HCT116 (cell line): Measurements from ENCODE around the gene TRIM5. TPM values are rescaled to one million over a fixed set of nuclear protein-coding genes. Genes with fewer than 3 reads are reported as not detected.

Experiments
- ATAC-seq: fragments of 200-7000 bp; cut with Tn5 transposase; 2 replicates; pipeline ENCODE4 v1.9.1; 2020; ENCODE audit warnings: mild to moderate bottlenecking, moderate library complexity
- BruUV-seq: library from RNA; stranded (reverse); fragments of 400-500 nt; replicated peaks from 2 replicates; lab custom pipeline; 2021; lab: Mats Ljungman, UMichigan
- CTCF ChIA-PET: fragments of 300-600 bp; sonication (Branson Sonifier 250); formaldehyde crosslinking; loops from one replicate; lab custom pipeline; 2021; ENCODE audit warnings: antibody characterized with exemption; lab: Charles Lee
- POLR2A ChIA-PET: fragments of 300-600, 350-600 bp; sonication (Branson Sonifier 250); formaldehyde crosslinking; loops from one replicate; lab custom pipeline; 2021; ENCODE audit warnings: antibody characterized with exemption; lab: Charles Lee
- RAD21 ChIA-PET, 2 experiments: fragments of 300-600 bp; sonication (Branson Sonifier 250); formaldehyde crosslinking; loops; one replicate each; lab custom pipeline; 2023; ENCODE audit warnings: low total read pairs in 2 of 2; ENCODE audit not compliant: uncharacterized antibody in 2 of 2, unreplicated experiment in 2 of 2, low non-redundant PET in 1 of 2; lab: Charles Lee
- DNase-seq: peaks from one replicate; pipeline ENCODE4 v3.0.0-alpha.2; 2010; ENCODE audit warnings: low read depth, low spot score
- H2AFZ ChIP-seq: fragments of 200-600 bp; shearing (Covaris generic), sonication (generic); 2 replicates; pipeline ENCODE4 v1.6.1; 2017; ENCODE audit warnings: low read depth, mixed run types, mixed read lengths, antibody characterized with exemption, low read length; ENCODE audit not compliant: poor library complexity, severe bottlenecking
- H3K27ac ChIP-seq: 2 replicates; pipeline ENCODE4 v1.5.1; 2012; ENCODE audit warnings: low read depth, low read length
- H3K27me3 ChIP-seq: fragments of 200-600 bp; sonication (generic); 2 replicates; pipeline ENCODE4 v1.6.1; 2016; ENCODE audit warnings: mixed run types, low read length, mixed read lengths; ENCODE audit not compliant: insufficient read depth
- H3K36me3 ChIP-seq, 2 experiments: fragments of 200-500 bp in 1 of 2; fragments of 200-600 bp in 1 of 2; sonication (Bioruptor generic) in 1 of 2; sonication (generic) in 1 of 2; 2 replicates each; pipeline versions ENCODE4 v1.5.1 to v1.6.1; 2014 to 2016; ENCODE audit warnings: low read length in 2 of 2, inconsistent platforms in 1 of 2, mixed read lengths in 1 of 2, mixed run types in 1 of 2; ENCODE audit not compliant: insufficient read depth in 2 of 2, control insufficient read depth in 1 of 2
- H3K4me1 ChIP-seq, 2 experiments: fragments of 200-600 bp in 1 of 2; sonication (generic) in 1 of 2; 2 replicates each; pipeline versions ENCODE4 v1.5.1 to v1.6.1; 2012 to 2017; ENCODE audit warnings: low read length in 2 of 2, inconsistent platforms in 1 of 2, mild to moderate bottlenecking in 1 of 2, mixed read lengths in 1 of 2, mixed run types in 1 of 2, moderate library complexity in 1 of 2; ENCODE audit not compliant: insufficient read depth in 2 of 2, control insufficient read depth in 1 of 2
- H3K4me2 ChIP-seq: fragments of 200-600 bp; sonication (generic); 2 replicates; pipeline ENCODE4 v1.6.1; 2017; ENCODE audit warnings: mixed run types, low read length, mixed read lengths
- H3K4me3 ChIP-seq, 2 experiments: fragments of 200-600 bp in 1 of 2; sonication (generic) in 1 of 2; replicated peaks in 1 of 2; 2 replicates each; pipeline ENCODE4 v1.5.1; 2011 to 2016; ENCODE audit warnings: low read length in 2 of 2, control low read depth in 1 of 2, low read depth in 1 of 2, mild to moderate bottlenecking in 1 of 2, mixed read lengths in 1 of 2, mixed run types in 1 of 2
- H3K79me2 ChIP-seq: fragments of 200-600 bp; sonication (generic); 2 replicates; pipeline ENCODE4 v1.6.1; 2017; ENCODE audit warnings: mild to moderate bottlenecking, mixed run types, low read length, moderate library complexity, mixed read lengths; ENCODE audit not compliant: insufficient read depth
- H3K9ac ChIP-seq: fragments of 200-600 bp; sonication (generic); 2 replicates; pipeline ENCODE4 v1.6.1; 2016; ENCODE audit warnings: low read length, mixed read lengths
- H3K9me2 ChIP-seq: fragments of 200-600 bp; sonication (generic), shearing (Covaris generic); 2 replicates; pipeline ENCODE4 v1.6.1; 2017; ENCODE audit warnings: mixed run types, mild to moderate bottlenecking, moderate library complexity; ENCODE audit not compliant: insufficient read depth
- H3K9me3 ChIP-seq, 2 experiments: fragments of 200-500 bp in 1 of 2; fragments of 200-600 bp in 1 of 2; sonication (Bioruptor generic) in 1 of 2; sonication (generic) in 1 of 2; 2 replicates each; pipeline ENCODE4 v1.6.1; 2014 to 2017; ENCODE audit warnings: low read length in 2 of 2, mixed read lengths in 2 of 2, inconsistent platforms in 1 of 2, low read depth in 1 of 2, mild to moderate bottlenecking in 1 of 2, mixed run types in 1 of 2, moderate library complexity in 1 of 2; ENCODE audit not compliant: control insufficient read depth in 1 of 2, insufficient read depth in 1 of 2
- H4K20me1 ChIP-seq: fragments of 200-600 bp; sonication (generic), shearing (Covaris generic); 2 replicates; pipeline ENCODE4 v1.6.1; 2017; ENCODE audit warnings: mixed run types, mild to moderate bottlenecking, moderate library complexity; ENCODE audit not compliant: insufficient read depth
- CEBPB ChIP-seq: IDR thresholded peaks from 2 replicates; pipeline ENCODE4 v1.6.1; 2012; ENCODE audit warnings: low read depth
- EGR1 ChIP-seq: IDR thresholded peaks from 2 replicates; pipeline ENCODE4 v1.6.1; 2012; ENCODE audit warnings: low read depth
- JUND ChIP-seq: IDR thresholded peaks from 2 replicates; pipeline ENCODE4 v1.6.1; 2012
- SIN3A ChIP-seq: IDR thresholded peaks from 2 replicates; pipeline ENCODE4 v1.6.1; 2012; ENCODE audit warnings: low read depth
- ZNF274 ChIP-seq: fragments of 200-500 bp; sonication (Bioruptor generic); IDR thresholded peaks from 2 replicates; pipeline ENCODE4 v1.6.1; 2014; ENCODE audit warnings: mild to moderate bottlenecking, low read depth, low read length, inconsistent platforms
- intact Hi-C: fragments of 100-400 bp; cut with micrococcal nuclease; formaldehyde crosslinking; loops from 2 replicates; pipeline ENCODE4 v1.10.0; 2022
- total RNA-seq: library from RNA; stranded (reverse); gene quantifications from one replicate; pipeline ENCODE4 v1.2.1, GENCODE V29; 2021; ENCODE audit not compliant: unreplicated experiment
- TF ChIP-seq, protein P1 (sequence below): IDR thresholded peaks from 2 replicates; pipeline ENCODE4 v1.6.1; 2012
- TF ChIP-seq, protein P2 (sequence below), 3 experiments: fragments of 200-600 bp in 1 of 3; sonication (generic) in 1 of 3; IDR thresholded peaks in 2 of 3; conservative IDR thresholded peaks in 1 of 3; 2 replicates each; pipeline ENCODE4 v1.5.1; 2012 to 2017; ENCODE audit warnings: low read depth in 2 of 3, low read length in 2 of 3, antibody characterized with exemption in 1 of 3, borderline replicate concordance in 1 of 3, control low read depth in 1 of 3, mild to moderate bottlenecking in 1 of 3, mixed read lengths in 1 of 3, mixed run types in 1 of 3, moderate library complexity in 1 of 3; ENCODE audit not compliant: insufficient read depth in 1 of 3
- TF ChIP-seq, protein P3 (sequence below): IDR thresholded peaks from 2 replicates; pipeline ENCODE4 v1.6.1; 2011; ENCODE audit warnings: mild to moderate bottlenecking, low read length, moderate library complexity; ENCODE audit not compliant: insufficient replicate concordance; ENCODE audit errors: extremely low read depth

The TRIM5 gene
- total RNA-seq, 1 experiment from 2014 or later = 13.7 TPM

DNA sequence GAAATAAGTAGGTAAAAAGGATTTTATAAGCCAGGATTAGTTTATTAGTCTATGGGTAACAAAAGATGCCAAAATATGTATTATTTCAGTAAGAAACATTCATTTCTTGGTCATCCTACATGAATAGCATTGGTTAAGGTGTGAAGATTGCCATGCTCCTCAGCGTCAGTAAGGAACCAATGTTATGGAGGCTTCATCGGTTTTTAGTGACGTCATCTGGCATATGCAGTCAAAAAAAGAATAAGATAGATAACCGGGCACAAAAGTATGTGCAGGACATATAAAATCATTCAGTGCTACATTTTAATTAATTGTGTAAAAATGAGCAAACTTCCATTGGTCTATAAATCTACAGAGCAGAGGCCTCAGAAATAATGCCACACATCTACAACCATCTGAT is 29.4 kb downstream of the TRIM5 start:
- Histone ChIP-seq H3K27me3 (no peaks in the 10 kb centered on the region), H4K20me1 (no peaks in the 10 kb centered on the region), H3K4me1 (no peaks in the 10 kb centered on the region), H3K9me2 (no peaks in the 10 kb centered on the region), H3K9ac (no peak overlapping the region), H3K27ac (no peak overlapping the region), H3K79me2 (no peaks in the 10 kb centered on the region), H3K4me2 (no peak overlapping the region), H3K9me3 (no peaks in the 10 kb centered on the region; a peak in 1 of 4 replicates), H3K4me3 (no peak overlapping the region), H3K36me3 (no peaks in the 10 kb centered on the region), H2AFZ (no peak overlapping the region)
- RAD21 ChIA-PET = no interaction called here
- intact Hi-C loops = no loop called here
- DNase-seq (no peak), ATAC-seq (no peak)
- POLR2A ChIA-PET = no interaction called here
- CTCF ChIA-PET = no interaction called here
- BruUV-seq = no TSS peak
- TF ChIP-seq JUND (no peak), EGR1 (no peak), ZNF274 (no peak), SIN3A (no peak), CEBPB (no peak)
- TF ChIP-seq, protein P1, sequence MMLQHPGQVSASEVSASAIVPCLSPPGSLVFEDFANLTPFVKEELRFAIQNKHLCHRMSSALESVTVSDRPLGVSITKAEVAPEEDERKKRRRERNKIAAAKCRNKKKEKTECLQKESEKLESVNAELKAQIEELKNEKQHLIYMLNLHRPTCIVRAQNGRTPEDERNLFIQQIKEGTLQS = no peak
- TF ChIP-seq, protein P2, sequence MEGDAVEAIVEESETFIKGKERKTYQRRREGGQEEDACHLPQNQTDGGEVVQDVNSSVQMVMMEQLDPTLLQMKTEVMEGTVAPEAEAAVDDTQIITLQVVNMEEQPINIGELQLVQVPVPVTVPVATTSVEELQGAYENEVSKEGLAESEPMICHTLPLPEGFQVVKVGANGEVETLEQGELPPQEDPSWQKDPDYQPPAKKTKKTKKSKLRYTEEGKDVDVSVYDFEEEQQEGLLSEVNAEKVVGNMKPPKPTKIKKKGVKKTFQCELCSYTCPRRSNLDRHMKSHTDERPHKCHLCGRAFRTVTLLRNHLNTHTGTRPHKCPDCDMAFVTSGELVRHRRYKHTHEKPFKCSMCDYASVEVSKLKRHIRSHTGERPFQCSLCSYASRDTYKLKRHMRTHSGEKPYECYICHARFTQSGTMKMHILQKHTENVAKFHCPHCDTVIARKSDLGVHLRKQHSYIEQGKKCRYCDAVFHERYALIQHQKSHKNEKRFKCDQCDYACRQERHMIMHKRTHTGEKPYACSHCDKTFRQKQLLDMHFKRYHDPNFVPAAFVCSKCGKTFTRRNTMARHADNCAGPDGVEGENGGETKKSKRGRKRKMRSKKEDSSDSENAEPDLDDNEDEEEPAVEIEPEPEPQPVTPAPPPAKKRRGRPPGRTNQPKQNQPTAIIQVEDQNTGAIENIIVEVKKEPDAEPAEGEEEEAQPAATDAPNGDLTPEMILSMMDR (IDR thresholded peaks at IDR 0.05 in 2 of 3, conservative IDR thresholded peaks at IDR 0.05 in 1 of 3; ENCODE audit: borderline replicate concordance in 1 of 3, insufficient read depth in 1 of 3, low read depth in 2 of 3, low read length in 2 of 3) = no peak
- TF ChIP-seq, protein P3, sequence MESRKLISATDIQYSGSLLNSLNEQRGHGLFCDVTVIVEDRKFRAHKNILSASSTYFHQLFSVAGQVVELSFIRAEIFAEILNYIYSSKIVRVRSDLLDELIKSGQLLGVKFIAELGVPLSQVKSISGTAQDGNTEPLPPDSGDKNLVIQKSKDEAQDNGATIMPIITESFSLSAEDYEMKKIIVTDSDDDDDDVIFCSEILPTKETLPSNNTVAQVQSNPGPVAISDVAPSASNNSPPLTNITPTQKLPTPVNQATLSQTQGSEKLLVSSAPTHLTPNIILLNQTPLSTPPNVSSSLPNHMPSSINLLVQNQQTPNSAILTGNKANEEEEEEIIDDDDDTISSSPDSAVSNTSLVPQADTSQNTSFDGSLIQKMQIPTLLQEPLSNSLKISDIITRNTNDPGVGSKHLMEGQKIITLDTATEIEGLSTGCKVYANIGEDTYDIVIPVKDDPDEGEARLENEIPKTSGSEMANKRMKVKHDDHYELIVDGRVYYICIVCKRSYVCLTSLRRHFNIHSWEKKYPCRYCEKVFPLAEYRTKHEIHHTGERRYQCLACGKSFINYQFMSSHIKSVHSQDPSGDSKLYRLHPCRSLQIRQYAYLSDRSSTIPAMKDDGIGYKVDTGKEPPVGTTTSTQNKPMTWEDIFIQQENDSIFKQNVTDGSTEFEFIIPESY = no peak
